Endothelial cell of umbilical vein (primary cell): ENCODE data around the gene C6orf141. TPM values are rescaled to one million over a fixed set of nuclear protein-coding genes. Genes with fewer than 3 reads are reported as not detected.

Experiments used
- BruUV-seq: library from RNA; stranded (reverse); fragments of 400-500 nt; replicated peaks from 2 replicates; lab custom pipeline; 2021; lab: Mats Ljungman, UMichigan
- CTCF ChIA-PET: fragments of 300-600, 350-600 bp; sonication (Branson Sonifier 250); formaldehyde crosslinking; loops from one replicate; lab custom pipeline; 2021; ENCODE audit warnings: antibody characterized with exemption, inconsistent platforms; lab: Charles Lee
- POLR2A ChIA-PET: fragments of 300-600, 350-600 bp; sonication (Branson Sonifier 250); formaldehyde crosslinking; loops from one replicate; lab custom pipeline; 2021; ENCODE audit warnings: antibody characterized with exemption, inconsistent platforms; lab: Charles Lee
- DNase-seq: peaks from one replicate; pipeline ENCODE4 v3.0.0-alpha.2; 2011; ENCODE audit warnings: low read depth, low spot score
- FAIRE-seq: peaks from 2 replicates; lab custom pipeline; 2011; peaks lifted over from hg19 to GRCh38; lab: Jason Lieb, UNC
- H2AFZ ChIP-seq: 2 replicates; pipeline ENCODE4 v1.6.0; 2012; ENCODE audit warnings: low read depth, low read length, control low read depth, inconsistent platforms
- H3K27ac ChIP-seq: 2 replicates; pipeline ENCODE4 v1.5.1; 2011; ENCODE audit warnings: low read depth, mild to moderate bottlenecking, control low read depth, low read length, moderate library complexity; ENCODE audit not compliant: insufficient read depth
- H3K27me3 ChIP-seq, 2 experiments: 2 replicates each; pipeline versions ENCODE4 v1.6.0 to v1.6.1; 2011; ENCODE audit warnings: low read length in 2 of 2, mixed read lengths in 1 of 2; ENCODE audit not compliant: control insufficient read depth in 2 of 2, insufficient read depth in 2 of 2
- H3K36me3 ChIP-seq, 2 experiments: 2 replicates in 1 of 2; 3 replicates in 1 of 2; pipeline ENCODE4 v1.5.1; 2011; ENCODE audit warnings: low read length in 2 of 2, mild to moderate bottlenecking in 1 of 2, moderate library complexity in 1 of 2; ENCODE audit not compliant: control insufficient read depth in 2 of 2, insufficient read depth in 2 of 2; ENCODE audit errors: extremely low read depth in 1 of 2
- H3K4me1 ChIP-seq: 3 replicates; pipeline ENCODE4 v1.5.1; 2011; ENCODE audit warnings: mild to moderate bottlenecking, low read length; ENCODE audit not compliant: control insufficient read depth, insufficient read depth; ENCODE audit errors: extremely low read depth
- H3K4me2 ChIP-seq: 2 replicates; pipeline ENCODE4 v1.6.1; 2011; ENCODE audit warnings: low read length, control low read depth, mixed read lengths; ENCODE audit not compliant: insufficient read depth
- H3K4me3 ChIP-seq, 3 experiments: fragments of 200-600 bp in 1 of 3; sonication (generic), shearing (Covaris generic) in 1 of 3; replicated peaks in 1 of 3; 2 replicates each; pipeline ENCODE4 v1.5.1; 2011 to 2016; ENCODE audit warnings: control low read depth in 3 of 3, low read length in 3 of 3, mild to moderate bottlenecking in 2 of 3, inconsistent platforms in 1 of 3, low read depth in 1 of 3, moderate library complexity in 1 of 3; ENCODE audit not compliant: insufficient read depth in 1 of 3
- H3K79me2 ChIP-seq: 2 replicates; pipeline ENCODE4 v1.6.0; 2012; ENCODE audit warnings: low read length, inconsistent platforms; ENCODE audit not compliant: control insufficient read depth, insufficient read depth
- H3K9ac ChIP-seq: replicated peaks from 2 replicates; pipeline ENCODE3; 2011; ENCODE audit warnings: low read length, control low read depth; ENCODE audit not compliant: insufficient read depth; ENCODE audit errors: extremely low read depth
- H3K9me1 ChIP-seq: replicated peaks from 3 replicates; pipeline ENCODE4 v1.6.0; 2011; ENCODE audit warnings: mild to moderate bottlenecking, low read length; ENCODE audit not compliant: control insufficient read depth, insufficient read depth; ENCODE audit errors: extremely low read depth
- H3K9me3 ChIP-seq: replicated peaks from 2 replicates; pipeline ENCODE4 v1.5.1; 2012; ENCODE audit warnings: low read length, inconsistent platforms; ENCODE audit not compliant: control insufficient read depth, insufficient read depth
- H4K20me1 ChIP-seq: replicated peaks from 2 replicates; pipeline ENCODE3; 2011; ENCODE audit warnings: mild to moderate bottlenecking, low read length; ENCODE audit not compliant: control insufficient read depth, insufficient read depth; ENCODE audit errors: extremely low read depth
- EZH2 ChIP-seq: IDR thresholded peaks from 2 replicates; pipeline ENCODE4 v1.6.1; 2012; ENCODE audit warnings: borderline replicate concordance, low read depth, mild to moderate bottlenecking, moderate library complexity, low read length, inconsistent platforms; ENCODE audit not compliant: severe bottlenecking
- FOS ChIP-seq: IDR thresholded peaks from 2 replicates; pipeline ENCODE4 v1.6.1; 2011; ENCODE audit warnings: mild to moderate bottlenecking, low read length, moderate library complexity, borderline replicate concordance; ENCODE audit not compliant: insufficient read depth
- GATA2 ChIP-seq: IDR thresholded peaks from 2 replicates; pipeline ENCODE4 v1.7.0; 2011; ENCODE audit warnings: low read depth, mild to moderate bottlenecking, moderate library complexity, mixed read lengths, low read length; ENCODE audit not compliant: insufficient read length, insufficient read depth
- JUN ChIP-seq: IDR thresholded peaks from 2 replicates; pipeline ENCODE4 v1.6.1; 2011; ENCODE audit warnings: borderline replicate concordance, low read depth; ENCODE audit not compliant: insufficient read length, insufficient read depth
- MYC ChIP-seq: IDR thresholded peaks from one replicate; pipeline ENCODE4 v1.6.1; 2011; ENCODE audit warnings: mild to moderate bottlenecking, low read depth, low read length
- POLR2A ChIP-seq: IDR thresholded peaks from 2 replicates; pipeline ENCODE4 v1.6.1; 2012; ENCODE audit warnings: low read depth, mild to moderate bottlenecking, control low read depth, low read length
- POLR2AphosphoS5 ChIP-seq: IDR thresholded peaks from 2 replicates; pipeline ENCODE4 v1.6.1; 2012; ENCODE audit warnings: low read depth, mild to moderate bottlenecking, control low read depth, low read length, moderate library complexity; ENCODE audit not compliant: insufficient read depth
- dilution Hi-C: fragments of 300-500 bp; cut with MboI; formaldehyde crosslinking; loops from one replicate; pipeline ENCODE4 v1.15.0; 2019; ENCODE audit warnings: low sequenced_read_pairs; ENCODE audit not compliant: extremely low pct_ligation_motif_present
- intact Hi-C: fragments of 100-400 bp; cut with micrococcal nuclease; formaldehyde crosslinking; loops from one replicate; pipeline ENCODE4 v1.10.0; 2022
- polyA plus RNA-seq, 4 experiments: library from polyadenylated mRNA; depleted of rRNA in 3 of 4; stranded (reverse) in 3 of 4; unstranded in 1 of 4; fragments of >200 nt; gene quantifications; 2 replicates each; pipeline versions ENCODE4 v1.2.1 to v1.2.3, GENCODE V29; 2011 to 2012; ENCODE audit warnings: missing spikeins in 1 of 4
- total RNA-seq: library from RNA; stranded (reverse); gene quantifications from 2 replicates; pipeline ENCODE4 v1.2.3, GENCODE V29; 2021
- TF ChIP-seq, protein P1 (sequence below): IDR thresholded peaks from 2 replicates; pipeline ENCODE4 v1.6.1; 2011; ENCODE audit not compliant: insufficient read depth, insufficient read length
- TF ChIP-seq, protein P2 (sequence below), 2 donors: IDR thresholded peaks; 1 replicate in 1 of 2; 2 replicates in 1 of 2; pipeline ENCODE4 v1.5.1; 2011; ENCODE audit warnings: low read length in 2 of 2, mild to moderate bottlenecking in 2 of 2, moderate library complexity in 2 of 2, control low read depth in 1 of 2, inconsistent platforms in 1 of 2, low read depth in 1 of 2; ENCODE audit not compliant: insufficient read depth in 1 of 2; ENCODE audit errors: extremely low read depth in 1 of 2

The C6orf141 gene
- total and polyA plus RNA-seq, 2 donors (not counting 3 experiments of a cell fraction or from before 2014, with no cell fraction given): 5.7 to 15.5 TPM

DNA sequence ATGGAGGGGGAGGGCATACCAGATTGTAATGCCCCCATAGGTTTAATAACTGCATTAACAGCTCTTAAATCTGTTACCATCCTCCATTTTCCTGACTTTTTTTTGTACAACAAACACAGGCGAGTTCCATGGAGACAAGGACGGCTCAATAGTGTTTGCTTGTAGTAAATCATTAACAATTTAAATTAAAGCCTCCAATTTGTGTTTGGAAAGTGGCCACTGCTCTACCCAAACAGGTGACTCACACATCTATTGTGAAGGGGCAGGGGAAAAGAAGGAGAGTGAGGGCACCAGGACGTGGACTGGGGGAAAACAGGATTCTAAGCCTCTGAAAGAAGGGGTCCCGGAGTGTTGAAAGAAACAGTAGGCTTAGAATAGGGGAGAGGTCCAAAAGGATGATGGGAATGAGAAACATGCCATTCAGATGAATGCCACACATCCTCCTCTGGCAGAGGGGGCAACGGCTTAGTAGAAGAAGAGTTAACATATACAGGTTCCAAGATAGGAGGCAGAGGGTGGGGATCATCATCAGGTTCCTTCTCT lies 43.8 kb upstream of the C6orf141 start:
- H3K79me2 ChIP-seq: no peaks in the 10 kb centered on the region
- H3K36me3 ChIP-seq: no peaks in the 10 kb centered on the region
- no peak overlapping the region for H2AFZ ChIP-seq
- no peak for FAIRE-seq
- H3K27ac ChIP-seq: no peak overlapping the region
- TF ChIP-seq MYC (no peak), POLR2AphosphoS5 (no peak), FOS (no peak), GATA2 (no peak), POLR2A (no peak), JUN (no peak), EZH2 (no peak)
- TF ChIP-seq, protein P1, sequence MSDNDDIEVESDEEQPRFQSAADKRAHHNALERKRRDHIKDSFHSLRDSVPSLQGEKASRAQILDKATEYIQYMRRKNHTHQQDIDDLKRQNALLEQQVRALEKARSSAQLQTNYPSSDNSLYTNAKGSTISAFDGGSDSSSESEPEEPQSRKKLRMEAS: no peak
- TF ChIP-seq, protein P2, sequence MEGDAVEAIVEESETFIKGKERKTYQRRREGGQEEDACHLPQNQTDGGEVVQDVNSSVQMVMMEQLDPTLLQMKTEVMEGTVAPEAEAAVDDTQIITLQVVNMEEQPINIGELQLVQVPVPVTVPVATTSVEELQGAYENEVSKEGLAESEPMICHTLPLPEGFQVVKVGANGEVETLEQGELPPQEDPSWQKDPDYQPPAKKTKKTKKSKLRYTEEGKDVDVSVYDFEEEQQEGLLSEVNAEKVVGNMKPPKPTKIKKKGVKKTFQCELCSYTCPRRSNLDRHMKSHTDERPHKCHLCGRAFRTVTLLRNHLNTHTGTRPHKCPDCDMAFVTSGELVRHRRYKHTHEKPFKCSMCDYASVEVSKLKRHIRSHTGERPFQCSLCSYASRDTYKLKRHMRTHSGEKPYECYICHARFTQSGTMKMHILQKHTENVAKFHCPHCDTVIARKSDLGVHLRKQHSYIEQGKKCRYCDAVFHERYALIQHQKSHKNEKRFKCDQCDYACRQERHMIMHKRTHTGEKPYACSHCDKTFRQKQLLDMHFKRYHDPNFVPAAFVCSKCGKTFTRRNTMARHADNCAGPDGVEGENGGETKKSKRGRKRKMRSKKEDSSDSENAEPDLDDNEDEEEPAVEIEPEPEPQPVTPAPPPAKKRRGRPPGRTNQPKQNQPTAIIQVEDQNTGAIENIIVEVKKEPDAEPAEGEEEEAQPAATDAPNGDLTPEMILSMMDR (IDR thresholded peaks at IDR 0.05; ENCODE audit: extremely low read depth in 1 of 2, insufficient read depth in 1 of 2, low read depth in 1 of 2, low read length in 2 of 2): no peak
- no peaks in the 10 kb centered on the region for H3K27me3 ChIP-seq
- no peak overlapping the region for H3K4me2 ChIP-seq
- ChIA-PET CTCF (no interaction called here), POLR2A (no interaction called here)
- no peak overlapping the region for H3K9ac ChIP-seq
- H3K9me1 ChIP-seq: no peaks in the 10 kb centered on the region
- dilution Hi-C loops: no loop called here
- BruUV-seq: no TSS peak
- intact Hi-C loops: no loop called here
- H3K4me3 ChIP-seq: no peak overlapping the region
- H3K9me3 ChIP-seq: no peaks in the 10 kb centered on the region
- no peaks in the 10 kb centered on the region for H4K20me1 ChIP-seq
- no peaks in the 10 kb centered on the region for H3K4me1 ChIP-seq
- no peak for DNase-seq
